Testis (tissue), 3 donors: ENCODE results near the gene MEST. TPM values are rescaled to one million over a fixed set of nuclear protein-coding genes. Genes with fewer than 3 reads are reported as not detected.
"Not testable (repeated sequence)": the region's sequence is repeated elsewhere in the genome, so short reads cannot be mapped to it uniquely, and the experiment has no call there.

Source experiments
- DNase-seq: peaks from one replicate; pipeline ENCODE4 v3.0.0-alpha.2; 2019
- H3K27ac ChIP-seq, 2 donors: fragments of 200-600 bp; sonication (generic); one replicate each; pipeline ENCODE4 v1.5.1; 2019
- H3K27me3 ChIP-seq: fragments of 200-600 bp; sonication (generic); one replicate; pipeline ENCODE4 v1.5.1; 2019
- H3K36me3 ChIP-seq: fragments of 200-600 bp; sonication (generic); one replicate; pipeline ENCODE4 v1.5.1; 2017; ENCODE audit warnings: low read depth; ENCODE audit errors: missing control alignments
- H3K4me1 ChIP-seq: fragments of 200-600 bp; sonication (generic); one replicate; pipeline ENCODE4 v1.5.1; 2019
- H3K4me3 ChIP-seq, 2 donors: fragments of 200-600 bp; sonication (generic); one replicate each; pipeline ENCODE4 v1.5.1; 2017 to 2019
- H3K9me3 ChIP-seq: fragments of 200-600 bp; sonication (generic); one replicate; pipeline ENCODE4 v1.5.1; 2017
- CTCF ChIP-seq, 3 experiments: fragments of 450-650 bp in 2 of 3; fragments of 200-600 bp in 1 of 3; sonication (generic) in 1 of 3; IDR thresholded peaks; one replicate each; pipeline ENCODE4 v1.5.1; 2016 to 2019; ENCODE audit warnings: antibody characterized with exemption in 3 of 3, mild to moderate bottlenecking in 2 of 3, moderate library complexity in 1 of 3
- POLR2A ChIP-seq: fragments of 450-650 bp; IDR thresholded peaks from one replicate; pipeline ENCODE4 v1.6.1; 2017; ENCODE audit warnings: antibody characterized with exemption, mild to moderate bottlenecking, moderate library complexity
- WGBS, 2 donors: methylation state at CpG; one replicate each; pipeline ENCODE4 v1.1.5; 2018; 5-methylcytosine and 5-hydroxymethylcytosine counted together
- intact Hi-C: fragments of 100-400 bp; cut with DNase I; formaldehyde crosslinking; loops from one replicate; pipeline ENCODE4 v1.15.1; 2023; ENCODE audit warnings: low total_unique reads
- polyA plus RNA-seq: library from polyadenylated mRNA; stranded (reverse); fragments of 350-450 nt; fragmentation: Illumina TruSeq; extraction: RNeasy Lipid Tissue Mini Kit (QIAGEN cat#74804); gene quantifications from one replicate; pipeline ENCODE4 v1.2.3, GENCODE V29; 2014; ENCODE audit warnings: low read depth, low replicate concordance; ENCODE audit not compliant: insufficient read depth
- total RNA-seq, 2 donors: library from RNA; depleted of rRNA; stranded (reverse); fragments of >200 nt; gene quantifications; one replicate each; pipeline ENCODE4 v1.2.3, GENCODE V29; 2016

MEST gene
- total and polyA plus RNA-seq, 3 donors from 2014 or later: 32.5 to 65.2 (median 36.5) TPM

GRCh38 chr7:130500463-130500862 is 8.6 kb downstream of the MEST start:
- H3K9me3 ChIP-seq: no peaks in the 10 kb centered on the region
- no peak for TF ChIP-seq CTCF (IDR thresholded peaks at IDR 0.05)
- H3K4me1 ChIP-seq: no peaks in the 10 kb centered on the region
- no peak overlapping the region for H3K27ac ChIP-seq
- DNase-seq: no peak
- no peaks in the 10 kb centered on the region for H3K36me3 ChIP-seq
- H3K4me3 ChIP-seq: no peak overlapping the region
- intact Hi-C loops: no loop called here
- no peaks in the 10 kb centered on the region for H3K27me3 ChIP-seq
- WGBS, 2 donors: 78 to 86% methylated on average over 8 of the region's 8 CpGs

- TF ChIP-seq POLR2A: no peak
- no peak for TF ChIP-seq CTCF (IDR thresholded peaks at IDR 0.05)
- no peaks in the 10 kb centered on the region for H3K36me3 ChIP-seq
- intact Hi-C loops: no loop called here
- no peaks in the 10 kb centered on the region for H3K4me1 ChIP-seq
- no peak overlapping the region for H3K4me3 ChIP-seq
- H3K9me3 ChIP-seq: no peaks in the 10 kb centered on the region
- DNase-seq: no peak
- H3K27me3 ChIP-seq: no peaks in the 10 kb centered on the region
- no peak overlapping the region for H3K27ac ChIP-seq
- 80 to 92% methylated on average over 2 of the region's 2 CpGs for WGBS, 2 donors
Observed at GRCh38 chr7:130500910-130501309, 9.0 kb downstream of the MEST start.

- Histone ChIP-seq H3K9me3 (no peaks in the 10 kb centered on the region), H3K4me3 (no peak overlapping the region), H3K4me1 (no peaks in the 10 kb centered on the region), H3K36me3 (no peaks in the 10 kb centered on the region), H3K27ac (no peak overlapping the region), H3K27me3 (no peaks in the 10 kb centered on the region)
- TF ChIP-seq POLR2A (no peak), CTCF (IDR thresholded peaks at IDR 0.05) (no peak)
- no peak for DNase-seq
- intact Hi-C loops: no loop called here
Observed at GRCh38 chr7:130505753-130506152, 13.9 kb downstream of the MEST start.

GRCh38 chr7:130506358-130506757 is 14.5 kb downstream of the MEST start:
- H3K9me3 ChIP-seq: no peaks in the 10 kb centered on the region
- no peak for DNase-seq
- 93 to 96% methylated on average over 3 of the region's 3 CpGs for WGBS, 2 donors
- no peaks in the 10 kb centered on the region for H3K36me3 ChIP-seq
- no peak overlapping the region for H3K4me3 ChIP-seq
- TF ChIP-seq CTCF (IDR thresholded peaks at IDR 0.05) (no peak), POLR2A (no peak)
- H3K4me1 ChIP-seq: no peaks in the 10 kb centered on the region
- H3K27ac ChIP-seq: no peak overlapping the region
- no peaks in the 10 kb centered on the region for H3K27me3 ChIP-seq
- intact Hi-C loops: no loop called here

- H3K9me3 ChIP-seq, H3K4me3 ChIP-seq, H3K27ac ChIP-seq, H3K4me1 ChIP-seq, DNase-seq, H3K27me3 ChIP-seq, H3K36me3 ChIP-seq, intact Hi-C loops: not testable (repeated sequence)
- 87 to 97% methylated on average over 3 of the region's 3 CpGs for WGBS, 2 donors
Observed at GRCh38 chr7:130512038-130512437, 20.2 kb downstream of the MEST start.
